Type B pancreatic cell (in vitro differentiated cells): Measurements from ENCODE around the gene GBGT1. TPM values are rescaled to one million over a fixed set of nuclear protein-coding genes. Genes with fewer than 3 reads are reported as not detected.

Source experiments
- DNase-seq: peaks from one replicate; pipeline ENCODE4 v3.0.0; 2021; ENCODE audit warnings: mixed read lengths; ENCODE audit not compliant: unreplicated experiment; ENCODE audit errors: extremely low spot score
- H3K27ac Mint-ChIP-seq: 2 replicates; pipeline ENCODE4 v1.8.0; 2021; ENCODE audit warnings: mild to moderate bottlenecking, mixed read lengths
- H3K27me3 Mint-ChIP-seq: 2 replicates; pipeline ENCODE4 v1.8.0; 2021; ENCODE audit warnings: mixed read lengths
- H3K36me3 Mint-ChIP-seq: 2 replicates; pipeline ENCODE4 v1.8.0; 2021; ENCODE audit warnings: mixed read lengths
- H3K4me1 Mint-ChIP-seq: one replicate; pipeline ENCODE4 v1.8.0; 2021; ENCODE audit warnings: mixed read lengths; ENCODE audit not compliant: unreplicated experiment
- H3K4me3 Mint-ChIP-seq: 2 replicates; pipeline ENCODE4 v1.8.0; 2021; ENCODE audit warnings: mild to moderate bottlenecking, mixed read lengths
- H3K9me3 Mint-ChIP-seq: 2 replicates; pipeline ENCODE4 v1.8.0; 2021; ENCODE audit warnings: mixed read lengths
- total RNA-seq: library from RNA; stranded (reverse); gene quantifications from 2 replicates; pipeline ENCODE4 v1.2.1, GENCODE V29; 2021; ENCODE audit warnings: low replicate concordance
- TF ChIP-seq, protein P1 (sequence below): fragments of 200-600 bp; sonication (generic); conservative IDR thresholded peaks from 2 replicates; pipeline ENCODE4 v1.5.0; 2021; ENCODE audit warnings: antibody characterized with exemption, mild to moderate bottlenecking

GBGT1 gene
- total RNA-seq, 1 donor from 2014 or later: 21.0 TPM

DNA sequence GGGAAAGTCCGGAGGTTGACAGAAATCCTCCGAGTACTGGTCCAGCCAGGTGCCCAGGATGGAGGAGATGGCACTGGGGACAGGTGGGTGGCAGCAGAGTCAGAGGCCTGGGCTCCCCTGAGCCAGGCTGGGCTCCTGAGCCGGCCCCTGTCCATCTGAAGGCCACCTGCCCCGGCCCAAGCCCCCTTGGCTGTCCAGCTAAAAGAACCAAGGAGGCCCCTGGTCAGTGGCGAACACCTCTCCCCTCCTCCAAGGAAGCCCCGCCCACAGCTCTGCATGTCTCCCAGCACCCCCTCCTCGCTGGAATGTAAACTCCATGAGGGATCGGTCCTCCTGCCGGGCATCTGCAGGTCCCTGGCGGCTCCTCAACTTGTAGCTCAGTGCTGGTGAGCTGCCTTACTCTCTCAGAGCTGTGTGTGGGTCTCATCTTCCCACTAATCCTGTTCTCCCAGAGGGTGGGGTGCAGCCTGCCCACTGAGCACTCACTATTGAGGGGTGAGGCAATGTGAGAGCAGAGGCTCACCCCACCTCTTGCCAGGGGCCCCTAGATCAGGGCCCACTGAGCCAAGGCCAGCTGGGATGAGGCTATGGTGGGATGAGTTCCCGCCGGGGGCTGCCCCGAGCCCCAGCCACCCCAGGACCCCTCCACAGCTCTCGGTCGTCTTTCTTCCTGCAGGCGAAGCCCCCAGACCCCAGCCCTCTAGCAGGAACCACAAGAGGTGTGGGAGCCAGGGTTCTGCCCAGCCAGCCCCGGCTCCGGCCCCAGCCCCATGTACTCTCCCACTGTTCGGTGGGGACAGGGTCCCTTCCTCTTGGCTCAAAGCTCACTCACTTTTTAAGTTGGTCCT lies 54.7 kb downstream of the GBGT1 start:
- no peaks in the 10 kb centered on the region for H3K27me3 Mint-ChIP-seq
- TF ChIP-seq, protein P1, sequence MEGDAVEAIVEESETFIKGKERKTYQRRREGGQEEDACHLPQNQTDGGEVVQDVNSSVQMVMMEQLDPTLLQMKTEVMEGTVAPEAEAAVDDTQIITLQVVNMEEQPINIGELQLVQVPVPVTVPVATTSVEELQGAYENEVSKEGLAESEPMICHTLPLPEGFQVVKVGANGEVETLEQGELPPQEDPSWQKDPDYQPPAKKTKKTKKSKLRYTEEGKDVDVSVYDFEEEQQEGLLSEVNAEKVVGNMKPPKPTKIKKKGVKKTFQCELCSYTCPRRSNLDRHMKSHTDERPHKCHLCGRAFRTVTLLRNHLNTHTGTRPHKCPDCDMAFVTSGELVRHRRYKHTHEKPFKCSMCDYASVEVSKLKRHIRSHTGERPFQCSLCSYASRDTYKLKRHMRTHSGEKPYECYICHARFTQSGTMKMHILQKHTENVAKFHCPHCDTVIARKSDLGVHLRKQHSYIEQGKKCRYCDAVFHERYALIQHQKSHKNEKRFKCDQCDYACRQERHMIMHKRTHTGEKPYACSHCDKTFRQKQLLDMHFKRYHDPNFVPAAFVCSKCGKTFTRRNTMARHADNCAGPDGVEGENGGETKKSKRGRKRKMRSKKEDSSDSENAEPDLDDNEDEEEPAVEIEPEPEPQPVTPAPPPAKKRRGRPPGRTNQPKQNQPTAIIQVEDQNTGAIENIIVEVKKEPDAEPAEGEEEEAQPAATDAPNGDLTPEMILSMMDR: no peak

DNA sequence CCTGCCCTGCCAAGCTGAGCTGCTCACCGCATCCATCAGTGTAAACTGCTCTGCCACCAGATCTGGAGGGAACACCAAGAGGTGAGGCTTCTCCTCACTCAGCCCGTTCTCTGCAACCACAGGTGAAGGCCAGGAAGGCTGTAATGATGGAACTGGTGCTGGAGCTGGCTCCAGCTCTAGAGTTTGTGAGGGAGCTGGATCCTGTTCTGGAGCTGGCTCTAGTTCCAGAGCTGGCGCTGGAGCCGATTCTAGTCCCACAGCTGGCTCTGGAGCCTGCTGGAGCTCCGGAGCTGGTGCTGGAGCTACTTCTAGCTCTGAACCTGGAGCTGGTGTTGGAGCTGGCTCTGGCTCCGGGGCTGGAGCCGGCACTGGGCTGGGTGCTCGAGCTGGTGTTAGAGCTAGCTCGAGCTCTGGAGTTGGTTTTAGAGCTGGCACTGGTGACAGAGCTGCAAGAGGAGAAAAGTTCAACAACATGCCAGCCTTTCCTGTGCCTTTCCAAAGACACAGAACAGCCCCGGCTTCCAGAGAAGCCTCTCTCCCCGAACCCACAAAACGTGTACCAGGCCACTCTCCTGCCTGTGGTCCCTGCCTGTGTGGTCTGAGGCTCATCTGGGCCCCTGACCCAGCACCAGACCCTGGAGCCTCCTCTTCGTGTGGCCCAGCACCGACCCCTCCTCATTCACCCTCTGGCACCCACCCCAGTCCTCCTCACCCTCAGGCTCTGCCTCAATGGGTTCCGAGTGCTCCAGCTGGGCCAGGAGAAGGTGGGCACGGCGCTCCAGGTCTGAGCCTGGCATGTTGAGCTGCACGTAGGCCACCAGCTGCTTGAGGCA lies 55.5 kb downstream of the GBGT1 start:
- Mint-ChIP-seq H3K27me3 (no peaks in the 10 kb centered on the region), H3K9me3 (no peaks in the 10 kb centered on the region), H3K4me3 (no peak overlapping the region), H3K36me3 (peaks cover 8% of the 10 kb centered on the region), H3K27ac (no peak overlapping the region), H3K4me1 (no peaks in the 10 kb centered on the region)
- no peak for DNase-seq
- TF ChIP-seq, protein P1: no peak

More for the DNA sequence above, 54.7 kb downstream of the GBGT1 start:
- H3K4me3 Mint-ChIP-seq: no peak overlapping the region
- no peak overlapping the region for H3K27ac Mint-ChIP-seq
- DNase-seq: no peak
- peaks cover 6% of the 10 kb centered on the region for H3K36me3 Mint-ChIP-seq
- no peaks in the 10 kb centered on the region for H3K9me3 Mint-ChIP-seq
- H3K4me1 Mint-ChIP-seq: peaks cover under 1% of the 10 kb centered on the region

DNA sequence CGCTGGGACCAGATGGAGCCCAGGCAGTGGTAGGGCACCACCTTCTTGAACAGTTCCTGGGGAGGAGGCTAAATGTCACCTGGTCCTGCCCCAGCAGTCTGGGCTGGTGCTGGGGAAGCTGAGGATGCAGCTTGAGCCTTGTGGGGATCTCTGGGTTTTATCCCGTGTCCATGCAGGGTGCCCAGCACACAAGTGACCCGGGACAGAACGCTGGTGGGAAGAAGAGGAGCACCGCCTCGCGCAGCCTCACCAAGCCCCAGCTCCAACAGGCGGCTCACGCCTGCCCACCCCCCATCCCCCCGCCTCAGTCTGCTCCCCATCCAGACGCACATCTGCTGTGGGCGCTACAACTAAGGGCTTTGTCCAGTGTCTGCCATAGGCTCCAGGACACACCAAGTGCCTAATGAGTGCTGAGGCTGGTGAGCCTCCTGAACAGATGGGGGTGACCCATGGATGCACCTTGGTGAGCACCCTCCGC lies 56.4 kb downstream of the GBGT1 start:
- H3K27ac Mint-ChIP-seq: no peak overlapping the region
- no peaks in the 10 kb centered on the region for H3K9me3 Mint-ChIP-seq

DNA sequence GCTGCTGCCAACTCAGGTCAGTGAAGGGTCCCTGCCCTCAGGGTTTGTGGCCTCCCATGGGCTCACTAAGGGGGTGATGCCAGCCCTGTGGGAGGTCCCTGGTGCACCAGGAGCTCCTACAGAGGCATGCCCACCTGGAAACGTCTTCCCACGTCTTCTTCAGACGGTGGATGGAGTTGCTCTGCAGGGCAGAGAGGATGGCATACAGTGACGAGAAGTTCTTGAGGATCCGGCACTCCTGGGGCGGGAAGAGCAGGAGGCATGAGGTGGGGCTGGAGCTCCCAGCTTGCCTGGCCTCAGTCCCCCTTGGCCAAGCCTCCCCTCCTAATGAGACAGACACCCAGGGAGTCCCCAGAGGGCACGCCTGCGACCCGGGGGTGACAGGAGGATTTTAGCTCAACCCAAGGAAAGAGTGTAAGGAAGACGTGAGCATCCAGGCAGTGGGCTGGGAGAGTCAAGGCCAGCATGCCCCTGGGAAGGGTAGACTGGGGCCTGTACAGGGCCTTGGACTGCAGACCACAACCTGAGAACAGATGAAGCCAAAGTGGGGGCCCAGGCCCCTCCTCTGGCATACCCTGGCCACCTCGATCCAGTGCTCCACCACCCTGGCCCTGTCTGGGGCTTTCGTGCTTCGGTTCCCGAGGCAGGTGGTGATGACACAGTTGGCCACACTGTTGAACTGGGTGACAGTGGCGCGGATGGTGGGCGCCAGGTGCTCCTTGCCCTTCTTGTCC lies 57.0 kb downstream of the GBGT1 start:
- Mint-ChIP-seq H3K27ac (no peak overlapping the region), H3K27me3 (no peaks in the 10 kb centered on the region), H3K36me3 (peaks cover 11% of the 10 kb centered on the region), H3K9me3 (no peaks in the 10 kb centered on the region), H3K4me1 (no peaks in the 10 kb centered on the region), H3K4me3 (no peak overlapping the region)
- DNase-seq: no peak
- TF ChIP-seq, protein P1: no peak

More for the DNA sequence above, 56.4 kb downstream of the GBGT1 start:
- no peak for DNase-seq
- Mint-ChIP-seq H3K4me1 (no peaks in the 10 kb centered on the region), H3K4me3 (no peak overlapping the region), H3K36me3 (peaks cover 11% of the 10 kb centered on the region), H3K27me3 (no peaks in the 10 kb centered on the region)
- TF ChIP-seq, protein P1: no peak

DNA sequence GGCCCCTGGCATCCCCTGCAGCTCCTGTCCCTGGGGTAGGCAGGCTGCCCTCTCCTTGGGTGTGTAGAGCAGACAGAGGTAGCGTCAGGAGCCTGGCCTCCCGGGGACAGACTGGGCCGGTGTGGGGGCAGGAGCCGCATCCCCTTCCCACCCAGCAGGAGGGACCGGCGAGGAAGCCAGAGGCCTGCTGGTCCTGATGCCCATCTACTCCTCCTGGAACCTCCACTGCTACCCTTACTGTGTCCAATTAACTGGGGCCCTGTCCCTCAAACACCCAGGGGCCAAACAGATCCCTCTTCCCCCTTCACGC lies 58.3 kb downstream of the GBGT1 start:
- H3K4me1 Mint-ChIP-seq: no peaks in the 10 kb centered on the region
- TF ChIP-seq, protein P1: no peak
- no peak for DNase-seq

More for the DNA sequence above, 58.3 kb downstream of the GBGT1 start:
- H3K27ac Mint-ChIP-seq: no peak overlapping the region
- H3K4me3 Mint-ChIP-seq: no peak overlapping the region
- H3K36me3 Mint-ChIP-seq: peaks cover 15% of the 10 kb centered on the region
- H3K9me3 Mint-ChIP-seq: no peaks in the 10 kb centered on the region
- no peaks in the 10 kb centered on the region for H3K27me3 Mint-ChIP-seq
